SIG-M5 treated with dmso at 0.1 percent for 504 hours (cell line): ENCODE data around the gene UTP3.
A peak's percentile ranks its signal among the peaks of the same experiment; 100 is the strongest.
"Not testable (repeated sequence)": the region's sequence is repeated elsewhere in the genome, so short reads cannot be mapped to it uniquely, and the experiment has no call there.

ENCODE experiments used
- DNase-seq: peaks from one replicate; lab custom pipeline; 2025; ENCODE audit not compliant: unreplicated experiment; lab: John Stamatoyannopoulos, UW

Gene UTP3

DNA sequence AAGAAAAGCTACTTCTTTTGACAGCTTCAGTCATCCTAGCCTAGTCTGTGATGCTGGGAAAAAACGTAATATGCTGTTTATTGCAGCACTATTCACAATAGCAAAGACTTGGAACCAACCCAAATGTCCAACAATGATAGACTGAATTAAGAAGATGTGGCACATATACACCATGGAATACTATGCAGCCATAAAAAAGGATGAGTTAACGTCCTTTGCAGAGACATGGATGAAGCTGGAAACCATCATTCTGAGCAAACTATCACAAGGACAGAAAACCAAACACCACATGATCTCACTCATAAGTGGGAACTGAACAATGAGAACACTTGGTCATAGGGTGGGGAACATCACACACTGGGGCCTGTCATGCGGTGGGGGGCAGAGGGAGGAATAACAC lies 6.2 kb upstream of the UTP3 start:
- DNase-seq: not testable (repeated sequence)

DNA sequence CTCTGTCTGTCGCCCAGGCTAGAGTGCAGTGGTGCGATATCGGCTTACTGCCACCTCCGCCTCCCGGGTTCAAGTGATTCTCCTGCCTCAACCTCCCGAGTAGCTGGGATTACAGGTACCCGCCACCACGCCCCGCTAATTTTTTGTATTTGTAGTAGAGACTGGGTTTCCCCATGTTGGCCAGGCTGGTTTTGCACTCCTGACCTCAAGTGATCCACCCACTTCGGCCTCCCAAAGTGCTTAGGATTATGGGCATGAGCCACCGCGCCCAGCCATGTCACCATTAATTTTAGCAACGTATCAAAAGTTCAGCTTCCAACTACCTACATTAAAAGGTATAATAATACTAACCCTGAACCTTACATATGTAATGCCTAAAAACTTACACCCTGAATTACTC lies 940 bp upstream of the UTP3 start:
- no peak for DNase-seq

DNA sequence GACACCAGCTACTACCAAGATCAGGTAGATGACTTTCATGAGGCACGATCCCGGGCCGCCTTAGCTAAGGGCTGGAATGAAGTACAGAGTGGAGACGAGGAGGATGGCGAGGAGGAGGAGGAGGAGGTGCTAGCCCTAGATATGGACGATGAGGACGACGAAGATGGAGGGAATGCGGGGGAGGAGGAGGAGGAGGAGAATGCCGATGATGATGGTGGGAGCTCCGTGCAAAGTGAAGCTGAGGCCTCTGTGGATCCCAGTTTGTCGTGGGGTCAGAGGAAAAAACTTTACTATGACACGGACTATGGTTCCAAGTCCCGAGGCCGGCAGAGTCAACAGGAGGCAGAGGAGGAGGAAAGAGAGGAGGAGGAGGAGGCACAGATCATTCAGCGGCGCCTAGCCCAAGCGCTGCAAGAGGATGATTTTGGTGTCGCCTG lies 481 bp downstream of the UTP3 start:
- DNase-seq: no peak

DNA sequence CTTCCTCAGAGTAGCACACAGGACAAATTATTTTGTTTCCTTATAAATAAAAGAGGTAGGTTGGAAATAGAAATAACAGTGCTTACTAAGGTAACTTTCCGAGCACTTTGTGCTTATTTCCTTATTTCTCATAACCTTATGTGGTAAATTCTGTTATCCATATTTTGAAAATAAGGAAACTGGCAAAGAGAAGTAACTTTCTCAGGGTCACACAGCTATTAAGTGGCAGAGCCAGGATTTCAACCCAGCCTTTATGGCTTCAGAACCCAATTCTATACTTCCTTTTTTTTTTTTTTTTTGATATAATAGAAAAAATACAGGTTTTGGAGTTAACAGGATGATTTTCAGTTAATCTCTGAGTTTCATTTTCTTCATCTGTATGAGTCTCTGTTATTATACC lies 3.3 kb downstream of the UTP3 start:
- DNase-seq: peak; percentile 42

DNA sequence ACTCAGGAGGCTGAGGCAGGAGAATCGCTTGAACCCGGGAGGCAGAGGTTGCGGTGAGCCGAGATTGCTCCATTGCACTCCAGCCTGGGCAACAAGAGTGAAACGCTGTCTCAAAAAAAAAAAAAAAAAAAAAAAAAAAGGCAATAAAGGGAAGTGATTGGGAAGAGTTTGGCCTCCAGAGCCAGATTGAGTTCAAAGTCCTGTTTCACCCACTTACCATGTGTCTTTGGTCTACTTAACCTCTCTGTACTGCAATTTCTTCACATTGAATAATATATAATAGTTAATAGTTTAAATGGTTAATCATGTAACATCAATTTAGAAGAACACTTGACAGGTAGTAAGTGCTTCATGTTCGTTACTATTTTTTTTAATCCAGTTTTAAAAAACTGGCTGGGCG lies 6.3 kb downstream of the UTP3 start:
- DNase-seq: not testable (repeated sequence)

DNA sequence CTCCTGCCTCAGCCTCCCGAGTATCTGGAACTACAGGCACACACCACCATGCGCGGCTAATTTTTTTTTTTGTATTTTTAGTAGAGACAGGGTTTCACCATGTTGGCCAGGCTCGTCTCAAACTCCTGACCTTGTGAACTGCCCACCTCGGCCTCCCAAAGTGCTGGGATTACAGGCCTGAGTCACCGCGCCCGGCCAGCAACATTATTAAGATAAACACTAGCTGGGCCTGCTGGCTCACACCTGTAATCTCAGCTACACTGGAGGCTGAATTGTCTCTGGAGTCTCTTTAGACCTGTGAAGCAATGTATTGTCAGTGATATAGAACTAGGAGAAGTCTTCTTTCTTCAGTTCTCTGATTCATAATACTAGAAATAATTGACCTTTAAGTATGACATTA lies 10.1 kb downstream of the UTP3 start:
- not testable (repeated sequence) for DNase-seq

DNA sequence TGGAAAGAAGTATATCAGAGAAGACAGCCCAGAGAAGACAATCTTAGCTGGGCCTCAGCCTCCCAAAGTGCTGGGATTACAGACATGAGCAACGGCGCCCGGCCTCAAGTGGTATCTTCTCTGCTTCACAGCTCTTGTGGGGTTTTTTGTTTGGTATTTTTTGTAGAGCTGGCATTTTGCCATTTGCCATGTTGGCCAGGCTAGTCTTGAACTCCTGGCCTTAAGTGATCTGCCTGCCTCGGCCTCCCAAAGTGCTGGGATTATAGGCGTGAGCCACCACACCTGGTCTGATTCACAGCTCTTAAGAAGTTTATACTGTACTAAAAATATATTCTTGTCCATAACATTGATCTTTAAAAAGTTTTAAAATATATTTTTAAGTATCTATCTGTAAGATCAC lies 12.4 kb downstream of the UTP3 start:
- no peak for DNase-seq

DNA sequence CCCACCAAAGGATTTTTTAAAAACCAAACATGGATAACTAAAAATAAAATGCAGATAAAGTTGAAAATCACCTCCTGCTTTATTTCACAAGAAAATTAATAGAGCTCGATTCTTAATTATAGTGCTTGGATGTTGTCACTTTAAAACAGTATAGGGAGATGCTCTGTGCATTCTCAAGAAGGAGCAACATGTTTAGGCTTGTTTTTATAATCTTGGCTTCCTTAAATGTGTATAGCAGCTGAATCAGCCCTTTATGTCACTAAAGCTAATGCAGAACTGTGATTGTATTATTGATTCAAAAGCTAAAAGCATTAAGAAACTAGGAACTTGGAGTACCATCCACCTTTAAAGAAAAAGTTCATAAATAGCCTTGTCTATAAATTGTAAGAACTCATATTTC lies 12.9 kb downstream of the UTP3 start:
- DNase-seq: no peak

DNA sequence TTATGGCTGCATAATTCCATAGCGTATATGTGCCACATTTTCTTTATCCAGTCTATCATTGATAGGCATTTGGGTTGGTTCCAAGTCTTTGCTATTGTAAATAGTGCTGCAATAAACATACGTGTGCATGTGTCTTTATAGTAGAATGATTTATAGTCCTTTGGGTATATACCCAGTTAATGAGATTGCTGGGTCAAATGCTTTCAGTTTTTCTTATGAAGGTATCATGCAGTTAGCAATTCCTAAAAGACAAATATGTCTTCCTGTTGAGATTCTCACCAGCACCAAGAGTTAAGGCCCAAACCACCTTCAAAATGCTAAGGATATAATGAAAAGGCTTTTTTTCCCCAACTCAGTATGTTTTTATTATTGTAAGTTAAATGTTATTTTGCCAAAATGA lies 14.3 kb downstream of the UTP3 start:
- DNase-seq: not testable (repeated sequence)

DNA sequence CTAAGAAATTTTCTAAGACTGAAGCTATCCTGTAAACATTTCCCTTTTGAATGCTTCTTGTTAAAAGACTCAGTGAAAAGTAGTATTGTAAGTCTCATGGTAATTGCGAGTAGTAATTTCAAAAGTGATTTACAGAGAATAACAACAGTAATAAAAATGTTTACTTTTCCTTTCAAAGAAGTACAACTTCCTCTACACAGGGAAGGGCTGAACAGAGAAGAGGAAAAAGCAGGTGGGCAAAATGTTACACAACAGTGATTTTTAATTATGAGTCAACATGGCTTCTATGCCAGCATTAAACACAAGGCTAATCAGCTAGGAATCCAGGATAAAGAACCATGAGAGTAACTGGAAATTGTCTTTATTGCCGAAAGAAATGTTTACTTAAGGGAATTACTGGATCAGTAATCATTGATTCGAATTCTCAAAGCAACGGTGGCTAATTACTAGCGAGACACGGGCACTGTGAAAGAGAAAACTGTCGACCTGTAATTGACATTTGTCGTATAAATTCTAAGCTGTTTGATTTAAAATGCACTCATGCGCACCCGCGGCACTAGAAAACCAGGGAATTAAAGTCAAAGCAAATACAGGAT lies 15.4 kb downstream of the UTP3 start:
- no peak for DNase-seq

DNA sequence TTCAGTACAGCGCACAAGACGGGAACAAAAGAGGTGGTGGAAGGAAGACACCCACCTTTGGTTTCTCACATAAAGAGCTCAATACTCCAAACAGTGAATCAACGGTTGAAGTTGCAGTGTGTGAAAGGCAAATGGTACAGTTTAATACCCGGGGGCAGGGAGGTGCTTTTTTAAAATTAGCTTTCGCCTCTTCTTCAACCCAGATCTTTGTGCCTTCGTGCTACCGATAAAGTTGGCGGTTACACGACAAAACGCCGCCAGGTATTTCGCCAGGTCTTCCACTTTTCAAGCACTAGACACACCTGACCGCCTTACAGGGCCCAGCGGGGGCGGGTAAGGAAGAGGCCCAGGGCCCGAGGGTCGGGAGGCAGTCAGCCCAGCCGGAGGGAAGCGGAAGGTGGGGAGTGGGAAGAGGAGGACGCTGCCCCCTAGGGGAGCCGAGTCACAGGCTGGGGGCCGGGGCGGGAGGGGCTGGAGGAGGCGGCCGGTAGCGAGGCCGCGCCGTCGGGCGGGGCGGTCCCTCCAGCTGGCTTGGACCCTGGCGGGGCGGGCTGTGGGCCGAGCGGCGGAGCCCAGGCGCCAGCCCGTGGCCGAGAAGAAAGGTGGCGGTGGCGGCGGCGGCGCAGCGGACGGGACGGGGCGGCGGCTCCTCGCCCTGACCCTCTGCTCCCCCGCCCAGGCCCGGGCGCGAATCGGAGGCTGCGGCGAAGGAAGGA lies 16.0 kb downstream of the UTP3 start:
- DNase-seq: no peak

DNA sequence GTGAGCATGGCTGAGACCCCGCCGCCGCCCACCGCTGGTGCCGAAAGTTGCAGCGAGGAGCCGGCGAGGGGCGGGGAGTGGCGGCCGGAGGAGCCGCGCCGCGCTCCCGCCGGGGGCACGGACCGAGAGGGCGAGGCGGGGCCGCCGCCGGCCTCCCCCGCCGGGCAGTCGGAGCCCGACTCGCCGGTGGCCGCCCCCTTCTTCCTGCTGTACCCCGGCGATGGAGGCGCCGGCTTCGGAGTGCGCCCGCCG lies 16.5 kb downstream of the UTP3 start:
- DNase-seq: no peak

DNA sequence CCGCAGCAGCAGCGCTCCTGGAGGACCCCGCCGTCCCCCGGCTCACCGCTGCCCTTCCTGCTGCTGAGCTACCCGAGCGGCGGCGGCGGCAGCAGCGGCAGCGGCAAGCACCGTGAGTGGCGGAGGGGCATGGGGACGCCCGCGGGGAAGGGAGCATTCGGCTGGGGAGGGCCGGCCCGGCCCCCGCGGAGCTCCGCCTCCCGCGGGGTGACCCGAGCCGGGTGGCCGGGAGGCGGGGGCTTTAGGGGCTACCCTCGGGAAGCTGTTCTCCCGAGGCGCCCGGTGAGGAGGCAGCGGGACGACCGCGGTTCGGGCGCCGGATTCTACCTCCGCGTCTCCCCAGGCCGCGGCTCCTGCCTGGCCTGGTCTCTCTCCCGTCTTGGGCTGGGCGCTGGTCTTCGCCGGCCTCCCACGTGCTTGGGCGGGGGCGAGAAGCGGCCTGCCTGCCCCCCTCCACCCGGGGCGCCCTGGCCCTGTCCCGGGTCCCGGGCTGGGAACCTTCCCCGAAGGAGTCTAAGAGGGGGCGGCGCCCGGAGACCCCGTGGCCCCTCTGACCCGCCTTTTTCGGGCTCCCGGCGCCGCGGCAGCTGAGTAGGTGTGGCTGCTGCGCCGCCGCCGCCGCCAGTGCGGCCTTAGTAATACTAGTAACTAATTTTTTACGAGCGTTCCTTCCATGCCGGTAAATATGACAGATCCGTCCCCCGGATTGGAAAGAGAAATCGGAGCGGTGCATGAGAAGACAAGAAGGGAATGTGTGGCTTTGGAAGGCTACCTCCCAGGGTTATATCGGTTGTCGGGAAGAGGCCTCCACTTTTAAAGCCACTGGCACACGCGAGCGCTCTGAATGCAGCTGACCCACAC lies 17.1 kb downstream of the UTP3 start:
- peak; percentile 43 for DNase-seq

DNA sequence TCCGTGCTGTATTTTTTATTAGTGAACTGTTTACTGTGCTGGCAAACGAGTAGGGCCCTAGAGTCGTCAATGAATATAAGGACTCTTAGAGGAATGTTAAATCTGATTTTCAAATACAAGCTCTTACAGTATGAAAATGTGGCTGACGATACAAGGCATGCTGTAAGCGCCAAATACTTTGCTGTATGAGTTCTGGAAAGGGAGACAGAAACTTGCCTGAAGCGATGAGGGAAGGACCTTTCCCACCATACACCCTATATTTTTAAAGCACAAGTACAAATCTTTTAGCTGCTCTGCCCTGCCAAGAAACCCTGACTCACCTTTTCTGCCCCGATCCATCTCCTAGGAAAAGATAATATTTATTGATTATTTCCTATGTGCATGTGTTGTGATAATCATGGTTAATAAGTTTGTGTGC lies 17.7 kb downstream of the UTP3 start:
- DNase-seq: no peak

DNA sequence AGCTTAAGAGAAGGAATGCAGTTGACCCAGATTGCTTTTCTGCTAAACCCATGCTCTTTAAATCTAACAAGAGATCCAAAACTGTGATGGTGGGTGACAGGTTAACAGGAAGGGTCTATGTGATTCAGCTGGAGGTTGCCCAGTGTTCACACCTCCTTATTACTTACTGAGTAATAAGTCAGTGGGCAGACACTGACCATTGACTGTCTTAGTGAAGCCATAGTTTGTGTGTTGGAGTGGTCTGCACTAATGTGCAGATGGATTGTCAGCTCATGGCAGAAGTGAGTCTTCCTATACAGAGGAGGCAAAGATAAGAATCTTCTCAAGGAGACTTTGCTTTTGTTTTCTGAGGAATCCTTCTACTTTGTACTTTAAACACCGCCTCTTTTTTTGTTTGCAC lies 18.2 kb downstream of the UTP3 start:
- DNase-seq: no peak

DNA sequence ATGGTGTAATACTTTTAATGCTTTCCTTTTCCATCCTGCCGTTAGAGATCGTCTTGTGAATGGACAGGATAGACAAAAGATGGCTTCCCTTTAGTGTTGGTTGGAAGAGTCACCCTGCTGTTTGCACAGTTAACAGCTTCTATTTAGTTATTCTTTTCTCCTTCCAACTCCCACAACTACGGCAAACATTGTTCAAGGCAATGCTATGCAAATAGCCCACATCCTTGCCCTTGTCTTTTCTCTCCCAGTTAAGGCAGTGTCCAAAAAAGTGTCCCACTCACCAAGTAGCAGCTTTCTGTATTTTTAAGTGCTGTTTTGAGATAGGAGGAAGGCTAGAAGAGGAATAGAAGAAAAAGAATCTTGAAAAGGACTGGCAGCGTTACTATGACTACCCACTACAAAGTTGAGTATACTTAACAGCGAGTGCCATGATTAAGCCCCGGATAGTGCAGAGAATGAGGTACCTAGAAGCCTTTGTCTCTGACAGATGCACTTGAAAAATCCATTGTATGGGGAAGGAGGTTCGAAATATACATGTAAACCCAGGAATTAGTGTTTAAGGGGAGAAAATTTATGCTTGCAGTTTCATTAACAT lies 21.4 kb downstream of the UTP3 start:
- no peak for DNase-seq

DNA sequence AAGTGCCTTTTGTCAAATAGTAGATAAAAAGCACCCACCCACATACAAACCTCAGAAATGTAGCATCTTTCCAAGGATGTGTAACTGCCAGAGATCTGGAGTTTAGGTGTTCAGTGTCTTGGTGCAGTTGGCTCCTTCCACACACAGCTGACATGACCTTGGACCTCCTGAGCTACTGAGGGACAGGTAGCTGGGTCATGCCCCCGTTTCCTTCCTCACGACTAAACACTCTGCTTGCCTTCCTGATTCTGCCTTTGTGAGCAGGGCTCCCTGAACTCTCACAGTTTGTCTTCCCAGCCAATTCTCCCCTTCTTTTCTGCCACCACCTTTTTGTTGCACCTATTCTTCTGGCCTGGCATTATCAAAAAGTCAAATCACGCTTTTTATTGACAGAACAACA lies 23.3 kb downstream of the UTP3 start:
- DNase-seq: no peak

DNA sequence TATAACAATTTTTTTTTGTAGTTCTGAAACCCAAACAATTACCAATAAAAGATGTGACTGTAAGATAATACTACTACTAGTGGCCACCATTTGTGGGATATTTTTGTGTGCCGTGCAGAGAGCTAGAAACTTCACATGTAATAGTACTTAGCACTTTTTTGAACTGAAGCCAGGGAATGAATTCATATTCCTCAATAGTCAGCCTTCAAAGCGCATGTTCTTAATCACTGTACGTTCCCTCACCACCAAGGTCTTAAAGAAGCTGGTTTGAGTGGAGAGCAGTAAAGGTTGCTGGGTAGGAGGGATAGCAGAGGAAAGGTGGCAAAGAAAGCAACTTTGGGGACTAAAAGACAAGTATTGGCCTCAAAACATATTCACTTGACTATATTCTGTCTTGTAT lies 23.8 kb downstream of the UTP3 start:
- no peak for DNase-seq

DNA sequence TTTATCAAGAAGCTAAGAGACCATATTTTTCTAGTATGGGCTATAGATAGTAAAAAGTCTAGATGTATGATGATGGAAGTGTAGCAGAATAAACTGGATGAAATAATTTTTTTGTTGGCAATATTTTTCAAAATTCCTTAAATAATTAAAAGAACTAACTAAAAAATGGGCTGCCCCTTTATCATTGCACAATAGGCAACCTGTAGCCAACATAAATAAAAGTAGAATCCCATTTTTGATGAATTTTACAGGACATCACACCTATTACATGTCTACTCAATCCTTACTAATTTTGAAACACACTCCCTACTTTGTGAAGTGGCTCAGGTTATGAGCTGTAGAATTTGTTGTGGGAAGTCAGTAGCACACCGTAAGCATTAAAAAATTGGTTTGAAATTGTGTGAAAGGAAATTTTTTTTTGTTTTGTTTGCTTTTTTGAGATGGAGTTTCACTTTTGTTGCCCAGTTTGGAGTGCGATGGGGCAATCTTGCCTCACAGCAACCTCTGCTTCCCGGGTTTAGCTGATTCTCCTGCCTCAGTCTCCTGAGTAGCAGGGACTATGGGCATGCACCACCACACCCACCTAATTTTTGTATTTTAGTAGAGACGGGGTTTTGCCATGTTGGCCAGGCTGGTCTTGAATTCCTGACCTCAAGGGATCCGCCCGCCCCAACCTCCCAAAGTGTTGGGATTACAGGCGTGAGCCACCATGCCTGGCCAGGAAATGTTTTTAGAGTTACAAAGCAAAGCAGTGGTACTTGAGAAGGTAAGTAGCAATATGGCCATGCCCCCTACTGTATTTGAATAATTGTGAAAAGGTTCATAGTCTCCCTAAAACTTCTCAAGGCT lies 24.5 kb downstream of the UTP3 start:
- no peak for DNase-seq

DNA sequence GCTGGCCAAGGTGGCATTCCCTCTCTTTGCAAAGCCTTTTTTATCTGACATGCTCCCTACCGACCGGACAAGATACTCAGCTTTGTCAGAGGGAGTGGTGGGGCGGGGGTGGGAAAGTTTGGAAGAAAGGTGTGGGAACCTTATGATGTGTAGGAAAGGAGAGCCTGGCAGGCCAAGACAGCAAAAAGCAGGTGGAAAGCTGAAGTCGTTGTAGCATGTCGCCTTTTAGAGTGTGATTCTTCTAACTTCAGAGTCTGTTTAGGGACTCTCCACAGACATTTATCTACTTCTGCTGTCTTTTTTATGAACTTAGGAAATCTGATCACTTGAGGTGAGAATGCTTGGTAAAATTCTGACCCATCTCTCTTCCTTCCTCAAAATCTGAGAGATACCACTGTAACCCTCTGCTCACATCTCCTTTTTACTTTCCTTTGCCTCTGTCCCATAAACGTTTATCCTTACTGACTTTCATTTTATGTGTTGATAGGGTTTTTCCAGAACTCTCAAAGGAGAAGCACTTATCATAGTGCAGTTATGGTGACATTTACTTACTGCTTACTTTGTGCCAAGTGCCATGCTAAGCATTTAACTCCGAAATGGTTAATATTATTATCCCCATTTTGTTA lies 25.2 kb downstream of the UTP3 start:
- DNase-seq: peak; percentile 36
